Measurements from ENCODE around the gene NRP1.

- TF ChIP-seq CTCF (conservative IDR thresholded peaks at IDR 0.05 in 1 of 2, IDR thresholded peaks at IDR 0.05 in 1 of 2; ENCODE audit: extremely low read depth in 1 of 2, insufficient read depth in 1 of 2, low read depth in 1 of 2, low read length in 2 of 2), result no peak
- TF ChIP-seq EZH2 (IDR thresholded peaks at IDR 0.05; ENCODE audit: borderline replicate concordance, low read length), result no peak
Measured at GRCh38 chr10:33157103-33157502, 177.4 kb downstream of the NRP1 start.

Data from mammary epithelial cell (primary cell).